ENCODE results near the gene KRTAP10-1. TPM values are rescaled to one million over a fixed set of nuclear protein-coding genes. Genes with fewer than 3 reads are reported as not detected.

The KRTAP10-1 gene
- total RNA-seq, 2 donors from 2014 or later = not detected

DNA sequence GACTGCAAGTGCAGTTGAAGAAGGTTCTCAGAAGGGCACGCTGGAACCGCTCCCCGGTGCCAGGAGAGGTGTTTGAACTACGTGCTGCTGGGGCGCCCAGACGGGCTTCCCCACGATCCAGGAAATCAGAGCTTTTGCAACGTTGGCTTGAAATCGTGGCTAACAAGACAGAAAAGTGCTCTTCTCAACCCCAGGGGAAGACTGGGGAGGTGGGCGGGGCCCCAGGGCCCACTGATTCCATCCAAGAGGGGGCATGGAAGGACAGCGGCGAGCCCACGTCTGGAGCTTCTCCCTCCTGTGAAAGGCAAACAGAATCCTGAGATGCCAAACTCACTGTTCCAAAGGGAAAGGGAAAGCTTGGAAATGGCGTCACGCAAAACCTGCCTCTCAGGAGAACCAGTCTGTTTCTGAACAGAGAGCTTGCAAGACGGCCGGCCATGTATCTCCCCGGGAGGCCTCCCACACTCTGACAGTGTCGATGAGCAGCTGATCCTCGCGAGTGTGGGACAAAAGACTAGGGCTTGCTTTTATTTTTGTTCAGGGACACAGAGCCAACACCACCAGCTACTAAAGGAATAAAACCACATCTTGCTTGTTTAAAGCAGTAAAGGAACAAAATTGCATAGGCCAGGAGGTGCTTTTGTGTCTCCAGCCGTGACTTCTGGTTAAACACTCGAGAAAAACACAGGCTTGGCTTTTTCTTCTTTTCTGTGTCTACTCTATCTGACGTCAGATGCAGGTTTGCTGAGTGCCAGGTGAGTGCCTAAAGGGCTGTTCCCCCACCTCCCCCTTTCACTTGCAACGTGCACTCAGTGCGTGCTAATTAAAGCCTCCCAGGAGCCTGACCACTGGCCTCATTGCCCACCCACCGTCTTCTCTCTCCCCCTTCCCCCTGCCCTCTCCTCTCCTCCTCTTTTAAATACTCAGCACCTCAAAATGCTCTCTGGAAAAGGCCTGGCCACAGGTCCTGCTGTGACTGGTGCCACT lies 43.1 kb downstream of the KRTAP10-1 start:
- TF ChIP-seq, protein P1, sequence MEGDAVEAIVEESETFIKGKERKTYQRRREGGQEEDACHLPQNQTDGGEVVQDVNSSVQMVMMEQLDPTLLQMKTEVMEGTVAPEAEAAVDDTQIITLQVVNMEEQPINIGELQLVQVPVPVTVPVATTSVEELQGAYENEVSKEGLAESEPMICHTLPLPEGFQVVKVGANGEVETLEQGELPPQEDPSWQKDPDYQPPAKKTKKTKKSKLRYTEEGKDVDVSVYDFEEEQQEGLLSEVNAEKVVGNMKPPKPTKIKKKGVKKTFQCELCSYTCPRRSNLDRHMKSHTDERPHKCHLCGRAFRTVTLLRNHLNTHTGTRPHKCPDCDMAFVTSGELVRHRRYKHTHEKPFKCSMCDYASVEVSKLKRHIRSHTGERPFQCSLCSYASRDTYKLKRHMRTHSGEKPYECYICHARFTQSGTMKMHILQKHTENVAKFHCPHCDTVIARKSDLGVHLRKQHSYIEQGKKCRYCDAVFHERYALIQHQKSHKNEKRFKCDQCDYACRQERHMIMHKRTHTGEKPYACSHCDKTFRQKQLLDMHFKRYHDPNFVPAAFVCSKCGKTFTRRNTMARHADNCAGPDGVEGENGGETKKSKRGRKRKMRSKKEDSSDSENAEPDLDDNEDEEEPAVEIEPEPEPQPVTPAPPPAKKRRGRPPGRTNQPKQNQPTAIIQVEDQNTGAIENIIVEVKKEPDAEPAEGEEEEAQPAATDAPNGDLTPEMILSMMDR (IDR thresholded peaks at IDR 0.05) = no peak
- H3K36me3 ChIP-seq = no peaks in the 10 kb centered on the region
- H3K9me3 ChIP-seq = peaks cover 19% of the 10 kb centered on the region
- ATAC-seq (ENCODE audit: insufficient number of reproducible peaks, low FRiP score, low read depth) (no peak), DNase-seq (ENCODE audit: low spot score) (no peak)
- H3K4me3 ChIP-seq = no peak overlapping the region
- no peak overlapping the region for H3K27ac ChIP-seq
- H3K27me3 ChIP-seq (replicated peaks; ENCODE audit: insufficient read depth) = no peaks in the 10 kb centered on the region
- H3K4me1 ChIP-seq (ENCODE audit: control insufficient read depth in 1 of 2, low read depth in 2 of 2) = peaks cover 0 to 12% of the 10 kb centered on the region in 2 donors

DNA sequence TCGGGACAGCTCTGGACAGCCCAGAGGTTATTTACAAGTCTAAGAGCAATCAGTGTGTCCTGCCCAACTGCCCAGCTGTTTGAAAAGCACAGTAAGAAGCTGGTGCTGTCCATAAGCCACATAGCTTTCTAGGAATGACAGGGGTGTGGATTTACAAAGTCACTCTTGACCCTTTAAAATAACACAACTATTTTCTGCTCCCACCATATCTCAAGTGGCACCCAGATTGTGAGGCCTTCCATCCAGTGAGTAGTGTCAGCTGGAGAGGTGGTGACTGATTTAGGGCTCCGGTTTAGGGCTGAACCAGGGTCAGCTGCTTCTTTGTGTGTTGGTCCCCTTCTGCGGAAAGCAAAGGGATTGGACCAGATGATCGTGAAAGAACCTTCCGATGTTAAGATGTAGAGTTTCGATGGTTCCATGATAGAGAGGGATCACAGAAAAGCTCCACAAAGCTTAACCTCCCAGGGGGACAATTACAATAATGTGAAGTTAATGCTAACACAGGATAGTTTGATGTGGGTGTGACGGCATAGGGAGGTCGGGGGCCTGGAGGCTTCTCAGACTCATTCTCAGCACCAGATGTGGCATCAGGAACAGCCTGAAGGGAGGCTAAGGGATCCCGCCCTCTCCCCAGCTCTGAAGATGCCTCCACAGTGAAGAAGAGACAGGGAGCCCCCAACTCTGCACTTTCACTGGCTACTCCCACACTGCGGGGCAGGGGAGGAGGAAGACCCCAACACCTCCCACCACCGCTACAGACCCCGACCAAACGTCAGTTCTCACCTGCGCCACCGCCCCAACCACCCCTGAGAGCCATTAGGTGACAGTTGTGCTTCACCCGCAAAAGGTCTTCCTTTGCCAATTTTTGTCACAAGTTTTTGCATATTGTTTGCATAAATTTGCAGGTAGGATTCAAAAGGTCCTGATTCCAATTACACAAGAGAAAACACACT lies 44.1 kb downstream of the KRTAP10-1 start:
- no peaks in the 10 kb centered on the region for H3K36me3 ChIP-seq
- DNase-seq (ENCODE audit: low spot score) = no peak
- H3K9me3 ChIP-seq = peaks cover 19% of the 10 kb centered on the region
- no peaks in the 10 kb centered on the region for H3K27me3 ChIP-seq (replicated peaks; ENCODE audit: insufficient read depth)
- H3K4me3 ChIP-seq = no peak overlapping the region
- no peak overlapping the region for H3K27ac ChIP-seq
- TF ChIP-seq, protein P1 (IDR thresholded peaks at IDR 0.05) = no peak
- ATAC-seq (ENCODE audit: insufficient number of reproducible peaks, low FRiP score, low read depth) = no peak
- peaks cover 0 to 12% of the 10 kb centered on the region in 2 donors for H3K4me1 ChIP-seq (ENCODE audit: control insufficient read depth in 1 of 2, low read depth in 2 of 2)

DNA sequence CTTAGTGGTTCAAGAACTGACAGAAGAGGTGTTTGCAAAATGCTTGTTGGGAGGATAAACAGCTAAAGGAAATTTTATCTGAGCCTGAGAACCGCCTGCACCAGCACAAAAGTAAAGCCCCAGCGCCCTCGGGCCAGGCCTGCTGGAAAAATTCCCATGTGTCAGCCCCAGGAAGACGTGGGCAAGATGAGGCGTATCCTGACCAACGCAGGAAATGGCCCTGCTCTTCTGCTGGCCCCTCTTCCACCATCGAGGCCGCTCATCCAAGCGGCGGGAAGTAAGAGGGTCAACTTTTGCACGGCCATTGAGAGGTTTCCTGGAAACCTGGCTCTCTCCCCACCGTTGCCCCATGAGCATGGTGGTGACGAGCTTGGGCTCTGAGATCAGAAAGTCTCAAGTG lies 45.0 kb downstream of the KRTAP10-1 start:
- ATAC-seq (ENCODE audit: insufficient number of reproducible peaks, low FRiP score, low read depth) (no peak), DNase-seq (ENCODE audit: low spot score) (no peak)
- peaks cover 0 to 12% of the 10 kb centered on the region in 2 donors for H3K4me1 ChIP-seq (ENCODE audit: control insufficient read depth in 1 of 2, low read depth in 2 of 2)
- H3K27ac ChIP-seq = no peak overlapping the region
- H3K9me3 ChIP-seq = peaks cover 19% of the 10 kb centered on the region
- no peaks in the 10 kb centered on the region for H3K27me3 ChIP-seq (replicated peaks; ENCODE audit: insufficient read depth)
- H3K4me3 ChIP-seq = no peak overlapping the region
- TF ChIP-seq, protein P1 (IDR thresholded peaks at IDR 0.05) = no peak
- no peaks in the 10 kb centered on the region for H3K36me3 ChIP-seq

DNA sequence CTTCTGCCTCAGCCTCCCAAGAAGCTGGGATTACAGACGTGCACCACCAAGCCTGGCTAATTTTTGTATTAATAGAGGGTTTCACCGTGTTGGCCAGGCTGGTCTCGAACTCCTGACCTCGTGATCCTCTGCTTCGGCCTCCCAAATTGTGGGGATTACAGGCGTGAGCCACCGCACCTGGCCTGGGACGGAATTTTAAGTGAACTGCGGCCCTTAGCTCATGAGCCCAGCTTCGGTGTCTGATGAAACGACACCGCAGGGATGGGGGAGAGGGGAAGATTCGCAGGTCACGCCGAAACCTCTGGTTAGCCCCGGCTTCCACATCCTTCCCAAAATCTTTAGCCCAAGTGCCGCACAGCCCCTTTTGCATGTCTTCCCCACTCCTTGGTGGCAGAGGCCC lies 45.6 kb downstream of the KRTAP10-1 start:
- H3K4me3 ChIP-seq = no peak overlapping the region
- DNase-seq (ENCODE audit: low spot score) (no peak), ATAC-seq (ENCODE audit: insufficient number of reproducible peaks, low FRiP score, low read depth) (no peak)
- H3K27ac ChIP-seq = no peak overlapping the region
- H3K27me3 ChIP-seq (replicated peaks; ENCODE audit: insufficient read depth) = no peaks in the 10 kb centered on the region
- peaks cover 0 to 12% of the 10 kb centered on the region in 2 donors for H3K4me1 ChIP-seq (ENCODE audit: control insufficient read depth in 1 of 2, low read depth in 2 of 2)
- TF ChIP-seq, protein P1 (IDR thresholded peaks at IDR 0.05) = no peak
- H3K36me3 ChIP-seq = no peaks in the 10 kb centered on the region
- peaks cover 19% of the 10 kb centered on the region for H3K9me3 ChIP-seq

All from thoracic aorta (tissue), 2 donors.